Sigmoid colon (tissue), 7 donors: ENCODE data around the gene PPP3R1. TPM values are rescaled to one million over a fixed set of nuclear protein-coding genes. Genes with fewer than 3 reads are reported as not detected.

Experiments used
- DNase-seq: peaks from one replicate; pipeline ENCODE4 v3.0.0-alpha.2; 2019
- H3K27ac ChIP-seq, 4 donors: fragments of 200-600 bp; sonication (generic); one replicate each; pipeline ENCODE4 v1.5.1; 2016 to 2019; ENCODE audit warnings: mild to moderate bottlenecking in 1 of 4
- H3K27me3 ChIP-seq, 3 donors: fragments of 200-600 bp; sonication (generic); one replicate each; pipeline ENCODE4 v1.5.1; 2019; ENCODE audit warnings: mild to moderate bottlenecking in 1 of 3
- H3K36me3 ChIP-seq, 4 donors: fragments of 200-600 bp; sonication (generic); one replicate each; pipeline ENCODE4 v1.5.1; 2016 to 2019
- H3K4me1 ChIP-seq, 4 donors: fragments of 200-600 bp; sonication (generic); one replicate each; pipeline ENCODE4 v1.5.1; 2017 to 2019
- H3K4me3 ChIP-seq, 4 donors: fragments of 200-600 bp; sonication (generic); one replicate each; pipeline ENCODE4 v1.5.1; 2017 to 2019; ENCODE audit warnings: mild to moderate bottlenecking in 2 of 4, moderate library complexity in 1 of 4
- H3K9me3 ChIP-seq, 4 donors: fragments of 200-600 bp in 3 of 4; sonication (generic) in 3 of 4; one replicate each; pipeline versions ENCODE4 v1.5.1 to v1.6.1; 2013 to 2019
- EP300 ChIP-seq, 4 donors: sonication (generic); formaldehyde crosslinking; IDR thresholded peaks; one replicate each; pipeline ENCODE4 v1.6.1; 2017; ENCODE audit warnings: antibody characterized with exemption in 4 of 4
- POLR2A ChIP-seq, 2 donors: fragments of 450-650 bp; IDR thresholded peaks; one replicate each; pipeline ENCODE4 v1.6.1; 2016; ENCODE audit warnings: antibody characterized with exemption in 2 of 2, mild to moderate bottlenecking in 2 of 2, moderate library complexity in 2 of 2
- POLR2AphosphoS5 ChIP-seq, 4 donors: sonication (generic); formaldehyde crosslinking; IDR thresholded peaks; one replicate each; pipeline ENCODE4 v1.6.1; 2017; ENCODE audit warnings: antibody characterized with exemption in 4 of 4
- WGBS, 2 donors: extraction: QIAGEN DNeasy Blood & Tissue Kit; methylation state at CpG; one replicate each; pipeline ENCODE4 v1.1.7; 2013; 5-methylcytosine and 5-hydroxymethylcytosine counted together
- intact Hi-C: fragments of 100-400 bp; cut with DNase I; formaldehyde crosslinking; loops from one replicate; pipeline ENCODE4 v1.15.1; 2023
- polyA plus RNA-seq, 3 donors: library from polyadenylated mRNA; stranded (reverse); fragments of 200-250 nt; gene quantifications; one replicate each; pipeline ENCODE4 v1.2.3, GENCODE V29; 2013
- total RNA-seq, 4 donors: library from RNA; depleted of rRNA; stranded (reverse); fragments of >200 nt; gene quantifications; one replicate each; pipeline ENCODE4 v1.1.0, GENCODE V29; 2016
- TF ChIP-seq, protein P1 (sequence below), 4 experiments: fragments of 450-650 bp in 3 of 4; fragments of 200-600 bp in 1 of 4; IDR thresholded peaks; one replicate each; pipeline ENCODE4 v1.5.1; 2016 to 2019; ENCODE audit warnings: antibody characterized with exemption in 4 of 4, mild to moderate bottlenecking in 3 of 4, moderate library complexity in 2 of 4
- donor health status: healthy with polysubstance abuse.
- donor health status: Bipolar disorder and iron deficiency.
- donor health status: healthy.

PPP3R1 gene
- total and polyA plus RNA-seq, 7 donors: 17.4 to 38.5 (median 28.8) TPM

DNA sequence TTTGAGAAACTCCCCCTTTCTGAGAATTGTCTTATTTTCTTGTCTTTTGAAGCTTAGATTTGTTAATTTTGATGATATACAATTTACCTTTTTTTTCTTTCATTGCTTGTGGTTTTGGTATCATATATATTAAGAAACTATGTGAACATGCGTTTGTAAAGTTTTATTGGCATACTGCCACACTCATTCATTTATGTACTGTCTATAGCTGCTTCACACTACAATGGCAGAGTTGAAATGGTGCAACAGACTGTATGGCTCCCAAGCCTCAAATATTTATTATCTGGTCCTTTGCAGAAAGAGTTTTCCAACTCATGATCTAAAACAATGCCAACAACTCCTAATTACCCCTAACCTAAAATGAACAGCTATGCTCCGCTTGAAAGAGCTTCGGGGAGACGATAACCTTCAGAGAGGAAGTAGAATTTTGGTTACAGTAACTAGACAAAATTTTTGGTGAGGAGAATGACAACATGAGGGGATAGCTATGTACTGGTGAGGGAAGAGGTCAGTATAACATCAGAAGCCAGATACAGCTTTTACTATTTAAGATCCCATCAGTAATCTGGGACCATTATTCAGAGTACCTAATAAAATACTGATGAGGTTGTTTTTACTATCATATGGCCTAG is 16.1 kb downstream of the PPP3R1 start:
- DNase-seq: no peak
- intact Hi-C loops: no loop called here
- peak overlapping the region; percentile 51 to 72 (median 62) for H3K27ac ChIP-seq
- no peak overlapping the region for H3K4me3 ChIP-seq
- 31 to 60% methylated on average over 4 of the region's 4 CpGs for WGBS, 2 donors
- H3K27me3 ChIP-seq: no peaks in the 10 kb centered on the region
- H3K4me1 ChIP-seq: peaks cover 0 to 84% (median 75%) of the 10 kb centered on the region in 4 donors
- no peaks in the 10 kb centered on the region for H3K9me3 ChIP-seq
- TF ChIP-seq POLR2AphosphoS5 (IDR thresholded peaks at IDR 0.05) (no peak), POLR2A (IDR thresholded peaks at IDR 0.05) (no peak), EP300 (IDR thresholded peaks at IDR 0.05) (no peak)
- TF ChIP-seq, protein P1, sequence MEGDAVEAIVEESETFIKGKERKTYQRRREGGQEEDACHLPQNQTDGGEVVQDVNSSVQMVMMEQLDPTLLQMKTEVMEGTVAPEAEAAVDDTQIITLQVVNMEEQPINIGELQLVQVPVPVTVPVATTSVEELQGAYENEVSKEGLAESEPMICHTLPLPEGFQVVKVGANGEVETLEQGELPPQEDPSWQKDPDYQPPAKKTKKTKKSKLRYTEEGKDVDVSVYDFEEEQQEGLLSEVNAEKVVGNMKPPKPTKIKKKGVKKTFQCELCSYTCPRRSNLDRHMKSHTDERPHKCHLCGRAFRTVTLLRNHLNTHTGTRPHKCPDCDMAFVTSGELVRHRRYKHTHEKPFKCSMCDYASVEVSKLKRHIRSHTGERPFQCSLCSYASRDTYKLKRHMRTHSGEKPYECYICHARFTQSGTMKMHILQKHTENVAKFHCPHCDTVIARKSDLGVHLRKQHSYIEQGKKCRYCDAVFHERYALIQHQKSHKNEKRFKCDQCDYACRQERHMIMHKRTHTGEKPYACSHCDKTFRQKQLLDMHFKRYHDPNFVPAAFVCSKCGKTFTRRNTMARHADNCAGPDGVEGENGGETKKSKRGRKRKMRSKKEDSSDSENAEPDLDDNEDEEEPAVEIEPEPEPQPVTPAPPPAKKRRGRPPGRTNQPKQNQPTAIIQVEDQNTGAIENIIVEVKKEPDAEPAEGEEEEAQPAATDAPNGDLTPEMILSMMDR (IDR thresholded peaks at IDR 0.05): no peak
- no peaks in the 10 kb centered on the region for H3K36me3 ChIP-seq

- no peak for TF ChIP-seq EP300 (IDR thresholded peaks at IDR 0.05)
- TF ChIP-seq POLR2AphosphoS5 (IDR thresholded peaks at IDR 0.05): no peak
- TF ChIP-seq, protein P1 (IDR thresholded peaks at IDR 0.05): no peak
- TF ChIP-seq POLR2A (IDR thresholded peaks at IDR 0.05): no peak
- peaks cover 0 to 85% (median 74%) of the 10 kb centered on the region in 4 donors for H3K4me1 ChIP-seq
- no peak overlapping the region for H3K4me3 ChIP-seq
- no peaks in the 10 kb centered on the region for H3K9me3 ChIP-seq
- WGBS, 2 donors: 90 to 93% methylated on average over 1 of the region's 1 CpG
- intact Hi-C loops: no loop called here
- no peaks in the 10 kb centered on the region for H3K36me3 ChIP-seq
- no peak overlapping the region for H3K27ac ChIP-seq
- no peaks in the 10 kb centered on the region for H3K27me3 ChIP-seq
- DNase-seq: no peak
Measured at GRCh38 chr2:68235090-68235489, 17.2 kb downstream of the PPP3R1 start.

GRCh38 chr2:68234405-68234804 is 17.9 kb downstream of the PPP3R1 start:
- H3K4me1 ChIP-seq: peaks cover 0 to 83% (median 72%) of the 10 kb centered on the region in 4 donors
- no peak overlapping the region for H3K4me3 ChIP-seq
- no peak for DNase-seq
- no peaks in the 10 kb centered on the region for H3K36me3 ChIP-seq
- WGBS, 2 donors: 86% methylated on average over 4 of the region's 4 CpGs
- no peaks in the 10 kb centered on the region for H3K27me3 ChIP-seq
- no peaks in the 10 kb centered on the region for H3K9me3 ChIP-seq
- intact Hi-C loops: no loop called here
- TF ChIP-seq POLR2AphosphoS5 (IDR thresholded peaks at IDR 0.05): no peak
- TF ChIP-seq POLR2A (IDR thresholded peaks at IDR 0.05): no peak
- TF ChIP-seq, protein P1 (IDR thresholded peaks at IDR 0.05): no peak
- peak overlapping the region in 1 of 4 donors; percentile 15 for H3K27ac ChIP-seq

GRCh38 chr2:68231061-68231372 is 21.3 kb downstream of the PPP3R1 start:
- DNase-seq: no peak
- H3K27ac ChIP-seq: peak overlapping the region in 2 of 4 donors; percentile 33 to 65
- H3K9me3 ChIP-seq: no peaks in the 10 kb centered on the region
- no peaks in the 10 kb centered on the region for H3K36me3 ChIP-seq
- 3 to 4% methylated on average over 1 of the region's 1 CpG for WGBS, 2 donors
- H3K4me1 ChIP-seq: peaks cover 0 to 71% (median 58%) of the 10 kb centered on the region in 4 donors
- TF ChIP-seq POLR2AphosphoS5 (IDR thresholded peaks at IDR 0.05) (no peak), EP300 (IDR thresholded peaks at IDR 0.05) (no peak), POLR2A (IDR thresholded peaks at IDR 0.05) (no peak)
- TF ChIP-seq, protein P1 (IDR thresholded peaks at IDR 0.05): no peak
- H3K27me3 ChIP-seq: no peaks in the 10 kb centered on the region
- peak overlapping the region in 1 of 4 donors; percentile 1 for H3K4me3 ChIP-seq
- intact Hi-C loops: no loop called here
